IMR-90 (cell line): Measurements from ENCODE around the gene RUNX1. TPM values are rescaled to one million over a fixed set of nuclear protein-coding genes. Genes with fewer than 3 reads are reported as not detected.

ENCODE experiments used
- ATAC-seq: fragments of 200-7000 bp; cut with Tn5 transposase; 2 replicates; pipeline ENCODE4 v1.9.1; 2020; ENCODE audit warnings: low read depth, mild to moderate bottlenecking, moderate library complexity
- BruUV-seq: library from RNA; stranded (reverse); fragments of 400-500 nt; replicated peaks from 2 replicates; lab custom pipeline; 2021; lab: Mats Ljungman, UMichigan
- CTCF ChIA-PET: fragments of 300-600 bp; formaldehyde crosslinking; extraction: SDS; loops from one replicate; lab custom pipeline; 2021; ENCODE audit warnings: antibody characterized with exemption; lab: Yijun Ruan, JAX
- POLR2A ChIA-PET: fragments of 300-600 bp; sonication (Branson Sonifier 250); formaldehyde crosslinking; loops from one replicate; lab custom pipeline; 2022; ENCODE audit warnings: antibody characterized with exemption; ENCODE audit not compliant: unreplicated experiment; lab: Charles Lee
- DNase-seq: peaks from one replicate; pipeline ENCODE4 v3.0.0; 2013
- H2AFZ ChIP-seq: replicated peaks from 2 replicates; pipeline ENCODE3; 2013; ENCODE audit warnings: low read length, mild to moderate bottlenecking; ENCODE audit not compliant: poor library complexity
- H2AK5ac ChIP-seq: 2 replicates; pipeline ENCODE4 v1.6.1; 2013; ENCODE audit warnings: low read depth, low read length, inconsistent platforms
- H2AK9ac ChIP-seq: replicated peaks from 2 replicates; pipeline ENCODE3; 2013; ENCODE audit warnings: mild to moderate bottlenecking, low read depth, low read length, moderate library complexity; ENCODE audit not compliant: poor library complexity
- H2BK120ac ChIP-seq: 2 replicates; pipeline ENCODE4 v1.6.1; 2013; ENCODE audit warnings: low read depth, low read length, inconsistent platforms
- H2BK15ac ChIP-seq: 3 replicates; pipeline ENCODE4 v1.6.1; 2013; ENCODE audit warnings: low read depth, low read length, inconsistent platforms
- H2BK20ac ChIP-seq: 2 replicates; pipeline ENCODE4 v1.6.1; 2013; ENCODE audit warnings: low read depth, mild to moderate bottlenecking, inconsistent platforms, low read length, moderate library complexity
- H2BK5ac ChIP-seq: 2 replicates; pipeline ENCODE4 v1.6.1; 2013; ENCODE audit warnings: mild to moderate bottlenecking, low read depth, low read length, inconsistent platforms; ENCODE audit not compliant: poor library complexity, severe bottlenecking
- H3K14ac ChIP-seq: replicated peaks from 2 replicates; pipeline ENCODE4 v1.6.1; 2013; ENCODE audit warnings: low read depth, low read length, inconsistent platforms
- H3K18ac ChIP-seq: 2 replicates; pipeline ENCODE4 v1.6.1; 2013; ENCODE audit warnings: low read depth, low read length, control low read depth
- H3K23ac ChIP-seq: 2 replicates; pipeline ENCODE4 v1.6.1; 2013; ENCODE audit warnings: low read depth, low read length, inconsistent platforms
- H3K27ac ChIP-seq: 2 replicates; pipeline ENCODE4 v1.5.1; 2013; ENCODE audit warnings: mild to moderate bottlenecking, control low read depth, low read length; ENCODE audit not compliant: insufficient read depth
- H3K27me3 ChIP-seq: 2 replicates; pipeline ENCODE4 v1.6.1; 2013; ENCODE audit warnings: low read length; ENCODE audit not compliant: control insufficient read depth, insufficient read depth
- H3K36me3 ChIP-seq: 2 replicates; pipeline ENCODE4 v1.6.1; 2013; ENCODE audit warnings: low read length, mixed read lengths; ENCODE audit not compliant: control insufficient read depth, insufficient read depth
- H3K4ac ChIP-seq: 2 replicates; pipeline ENCODE4 v1.6.1; 2013; ENCODE audit warnings: low read depth, low read length, inconsistent platforms
- H3K4me1 ChIP-seq: 2 replicates; pipeline ENCODE4 v1.6.1; 2013; ENCODE audit warnings: low read length, mixed read lengths; ENCODE audit not compliant: control insufficient read depth, insufficient read depth
- H3K4me2 ChIP-seq: 2 replicates; pipeline ENCODE4 v1.6.1; 2013; ENCODE audit warnings: low read depth, mild to moderate bottlenecking, control low read depth, low read length, moderate library complexity
- H3K4me3 ChIP-seq: 2 replicates; pipeline ENCODE4 v1.5.1; 2013; ENCODE audit warnings: low read depth, mild to moderate bottlenecking, control low read depth, low read length, moderate library complexity; ENCODE audit not compliant: insufficient read depth
- H3K56ac ChIP-seq: 2 replicates; pipeline ENCODE4 v1.6.1; 2013; ENCODE audit warnings: low read length, inconsistent platforms; ENCODE audit not compliant: insufficient read depth; ENCODE audit errors: extremely low read depth
- H3K79me1 ChIP-seq, 2 experiments: 2 replicates each; pipeline ENCODE4 v1.6.1; 2013; ENCODE audit warnings: low read length in 2 of 2, inconsistent platforms in 1 of 2, low read depth in 1 of 2
- H3K9ac ChIP-seq: 2 replicates; pipeline ENCODE4 v1.6.1; 2013; ENCODE audit warnings: low read depth, low read length, control low read depth
- H3K9me1 ChIP-seq: 2 replicates; pipeline ENCODE4 v1.6.1; 2013; ENCODE audit warnings: low read length, inconsistent platforms; ENCODE audit not compliant: insufficient read depth
- H3K9me3 ChIP-seq: 2 replicates; pipeline ENCODE4 v1.6.1; 2013; ENCODE audit warnings: low read length; ENCODE audit not compliant: control insufficient read depth, insufficient read depth
- H4K20me1 ChIP-seq: 2 replicates; pipeline ENCODE4 v1.6.1; 2013; ENCODE audit warnings: low read length, inconsistent platforms; ENCODE audit not compliant: insufficient read depth
- H4K5ac ChIP-seq: 2 replicates; pipeline ENCODE4 v1.6.1; 2013; ENCODE audit warnings: mild to moderate bottlenecking, low read depth, low read length, control low read depth
- H4K8ac ChIP-seq, 2 experiments: 2 replicates each; pipeline ENCODE4 v1.6.1; 2013; ENCODE audit warnings: low read depth in 2 of 2, low read length in 2 of 2, control low read depth in 1 of 2, inconsistent platforms in 1 of 2
- H4K91ac ChIP-seq: 2 replicates; pipeline ENCODE4 v1.6.1; 2013; ENCODE audit warnings: low read depth, low read length, inconsistent platforms; ENCODE audit not compliant: insufficient read depth
- BHLHE40 ChIP-seq: fragments of 150-350 bp; IDR thresholded peaks from 2 replicates; pipeline ENCODE4 v1.6.1; 2016; ENCODE audit warnings: mild to moderate bottlenecking, low read depth, low read length
- CEBPB ChIP-seq: IDR thresholded peaks from 2 replicates; pipeline ENCODE4 v1.6.1; 2012; ENCODE audit warnings: low read depth, low read length, improper control_type of control experiment
- CHD1 ChIP-seq: IDR thresholded peaks from 2 replicates; pipeline ENCODE4 v1.6.1; 2012; ENCODE audit warnings: low read depth, low read length, improper control_type of control experiment
- ELK1 ChIP-seq: fragments of 150-350 bp; IDR thresholded peaks from 2 replicates; pipeline ENCODE4 v1.6.1; 2016; ENCODE audit warnings: low read depth, mild to moderate bottlenecking, low read length, moderate library complexity, borderline replicate concordance
- FOS ChIP-seq: fragments of 150-350 bp; IDR thresholded peaks from 2 replicates; pipeline ENCODE4 v1.6.1; 2016; ENCODE audit warnings: low read depth, low read length
- MAFK ChIP-seq: IDR thresholded peaks from 2 replicates; pipeline ENCODE4 v1.6.1; 2012; ENCODE audit warnings: low read depth, low read length, improper control_type of control experiment
- MXI1 ChIP-seq: IDR thresholded peaks from 2 replicates; pipeline ENCODE4 v1.6.1; 2012; ENCODE audit warnings: low read depth, mild to moderate bottlenecking, low read length, moderate library complexity, borderline replicate concordance
- NFE2L2 ChIP-seq: fragments of 150-350 bp; IDR thresholded peaks from 2 replicates; pipeline ENCODE4 v1.6.1; 2016; ENCODE audit warnings: low read depth, mild to moderate bottlenecking, low read length
- POLR2A ChIP-seq: IDR thresholded peaks from 2 replicates; pipeline ENCODE4 v1.6.1; 2012; ENCODE audit warnings: mild to moderate bottlenecking, low read depth, low read length
- RAD21 ChIP-seq: IDR thresholded peaks from 2 replicates; pipeline ENCODE4 v1.6.1; 2012; ENCODE audit warnings: low read length, improper control_type of control experiment
- RCOR1 ChIP-seq: IDR thresholded peaks from 2 replicates; pipeline ENCODE4 v1.6.1; 2012; ENCODE audit warnings: mild to moderate bottlenecking, low read length, improper control_type of control experiment; ENCODE audit not compliant: insufficient replicate concordance
- RFX5 ChIP-seq: IDR thresholded peaks from 2 replicates; pipeline ENCODE4 v1.8.0; 2012; ENCODE audit warnings: low read depth, mild to moderate bottlenecking, low read length, moderate library complexity
- SMC3 ChIP-seq: fragments of 150-350 bp; IDR thresholded peaks from 2 replicates; pipeline ENCODE4 v1.6.1; 2016; ENCODE audit warnings: low read depth, mild to moderate bottlenecking, antibody characterized with exemption, low read length, moderate library complexity
- USF2 ChIP-seq: fragments of 150-350 bp; IDR thresholded peaks from 2 replicates; pipeline ENCODE4 v1.6.1; 2017; ENCODE audit warnings: mild to moderate bottlenecking, antibody characterized with exemption, low read length, low read depth
- WGBS, 2 experiments: methylation state at CpG; one replicate each; pipeline versions ENCODE4 v1.1.5 to v1.1.7; 2013; ENCODE audit warnings: missing lambda C conversion rate in 2 of 2; ENCODE audit not compliant: insufficient read length in 1 of 2; ENCODE audit errors: extremely low coverage in 2 of 2; 5-methylcytosine and 5-hydroxymethylcytosine counted together
- dilution Hi-C: fragments of 300-500 bp; cut with HindIII; formaldehyde crosslinking; loops from one replicate; pipeline ENCODE4 v1.14.3; 2018; ENCODE audit warnings: low sequenced_read_pairs; ENCODE audit not compliant: unreplicated experiment
- in situ Hi-C: fragments of 300-500 bp; cut with MboI; formaldehyde crosslinking; loops from 3 replicates; pipeline ENCODE4 v1.14.3; 2019; ENCODE audit warnings: low sequenced_read_pairs, inconsistent platforms, mixed read lengths
- intact Hi-C: fragments of 100-400 bp; cut with micrococcal nuclease; formaldehyde crosslinking; loops from 2 replicates; pipeline ENCODE4 v1.10.0; 2022
- polyA plus RNA-seq, 3 experiments: library from polyadenylated mRNA; depleted of rRNA; stranded (reverse); fragments of >200 nt; gene quantifications; 2 replicates each; pipeline ENCODE4 v1.2.3, GENCODE V29; 2012; ENCODE audit warnings: low replicate concordance in 1 of 3
- total RNA-seq: library from RNA; depleted of rRNA; stranded (reverse); fragments of >200 nt; gene quantifications from 2 replicates; pipeline ENCODE4 v1.2.3, GENCODE V29; 2012

Gene RUNX1
- total and polyA plus RNA-seq, 2 of the 4 experiments (the other 2 are of a cell fraction), result 34.5 to 56.5 TPM

GRCh38 chr21:35019631-35020032 is 29.5 kb downstream of the RUNX1 start:
- Histone ChIP-seq H2AFZ (no peak overlapping the region), H3K27ac (no peak overlapping the region), H4K8ac (no peak overlapping the region), H4K91ac (no peak overlapping the region), H3K4me3 (no peak overlapping the region), H4K5ac (no peak overlapping the region), H3K79me1 (peaks cover 0 to 13% of the 10 kb centered on the region in 2 experiments; a peak in 1 of 4 replicates), H3K36me3 (no peaks in the 10 kb centered on the region), H4K20me1 (no peaks in the 10 kb centered on the region), H2AK5ac (peak overlapping the region; percentile 11; the same call in 1 of the 2 replicates), H3K4ac (no peak overlapping the region), H3K9me3 (no peaks in the 10 kb centered on the region), H2BK15ac (no peak overlapping the region), H2AK9ac (no peak overlapping the region), H3K9ac (no peak overlapping the region), H2BK5ac (no peak overlapping the region), H3K4me1 (peaks cover under 1% of the 10 kb centered on the region), H3K14ac (no peak overlapping the region), H2BK120ac (no peak overlapping the region), H3K23ac (no peak overlapping the region), H3K56ac (no peak overlapping the region), H3K9me1 (peaks cover 7% of the 10 kb centered on the region; the same call in 1 of the 2 replicates), H3K18ac (no peak overlapping the region), H3K4me2 (no peak overlapping the region), H2BK20ac (no peak overlapping the region), H3K27me3 (no peaks in the 10 kb centered on the region)
- WGBS, 2 experiments, result no CpG with 5 or more reads among the region's 9 CpGs
- in situ Hi-C loops, result no loop called here
- ChIA-PET POLR2A (no interaction called here), CTCF (no interaction called here)
- BruUV-seq, result no TSS peak
- no peak for DNase-seq
- intact Hi-C loops, result no loop called here
- no peak for ATAC-seq
- no peak for TF ChIP-seq BHLHE40
- TF ChIP-seq MAFK, result no peak
- TF ChIP-seq POLR2A, result no peak
- TF ChIP-seq CEBPB, result no peak
- TF ChIP-seq RAD21, result no peak
- TF ChIP-seq CHD1, result no peak
- no peak for TF ChIP-seq USF2
- TF ChIP-seq MXI1, result no peak
- TF ChIP-seq SMC3, result no peak
- no peak for TF ChIP-seq ELK1
- no peak for TF ChIP-seq NFE2L2
- no peak for TF ChIP-seq RFX5
- TF ChIP-seq FOS, result no peak
- TF ChIP-seq RCOR1, result no peak
- dilution Hi-C loops, result no loop called here
